ENCODE results near the gene NUP54.

Gene NUP54

GRCh38 chr4:76066546-76066945 lies 81.7 kb downstream of the NUP54 start:
- no peak for DNase-seq
